Measurements from ENCODE around the gene CIRBP. TPM values are rescaled to one million over a fixed set of nuclear protein-coding genes. Genes with fewer than 3 reads are reported as not detected.

The CIRBP gene
- total and polyA plus RNA-seq, 2 of the 13 experiments (the other 11 are each of a cell fraction or from before 2014, with no cell fraction given) = 133 to 140 TPM

DNA sequence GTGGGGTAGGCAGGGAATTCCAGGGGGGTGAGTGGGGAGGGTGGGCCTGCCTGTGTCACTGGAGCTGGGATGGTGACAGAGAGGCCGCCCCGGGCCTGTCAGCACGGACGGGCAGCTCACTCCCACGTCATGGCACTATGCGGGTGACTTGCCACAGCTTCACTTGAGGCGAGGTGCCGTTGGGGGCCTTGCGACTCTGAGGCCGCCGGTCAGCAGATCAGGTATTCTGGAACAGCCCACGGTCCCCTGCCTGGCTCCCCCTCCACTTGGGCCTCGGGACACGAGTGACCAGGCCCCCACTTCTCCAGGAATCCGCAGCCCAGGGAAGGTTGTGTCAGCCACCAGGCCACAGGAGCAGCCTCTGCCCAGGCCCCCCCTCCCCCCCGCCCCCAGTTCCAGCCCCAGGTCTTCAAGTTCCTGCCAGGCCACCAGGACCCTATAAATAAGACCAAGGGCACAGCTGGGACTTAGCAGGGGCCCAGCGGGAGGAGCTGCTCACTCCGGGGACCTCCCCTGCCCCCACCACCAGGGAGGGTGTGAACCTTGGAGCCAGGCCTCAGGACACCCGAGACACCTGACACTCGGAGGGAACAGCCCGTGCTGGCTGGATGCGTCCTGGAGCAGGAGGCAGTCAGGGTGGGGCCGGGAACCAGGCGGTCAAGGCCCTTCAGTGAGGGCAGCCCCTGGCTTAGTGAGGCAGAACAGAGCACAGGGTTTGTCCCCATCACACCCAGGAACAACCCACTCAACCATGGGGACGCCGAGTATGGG is 23.5 kb upstream of the CIRBP start (continued):
- TF ChIP-seq DR1 (CRISPR knock-in tag; IDR thresholded peaks at IDR 0.05) (peak; percentile 32; the same call in 1 of the 2 replicates), ZNF772 (CRISPR knock-in tag; IDR thresholded peaks at IDR 0.05) (peak; percentile 3; the same call in 1 of the 2 replicates), ZNF672 (CRISPR knock-in tag; IDR thresholded peaks at IDR 0.05) (peak; percentile 87; the same call in 1 of the 2 replicates), ARID2 (CRISPR knock-in tag; IDR thresholded peaks at IDR 0.05; ENCODE audit: borderline replicate concordance) (0 out of 2 replicates have a peak, but pooled peaks have one; percentile 2), ETV6 (CRISPR knock-in tag; conservative IDR thresholded peaks at IDR 0.05) (no peak), DPF2 (CRISPR knock-in tag; IDR thresholded peaks at IDR 0.05; ENCODE audit: borderline replicate concordance, low read depth) (no peak), GZF1 (CRISPR knock-in tag; IDR thresholded peaks at IDR 0.05) (no peak), ZNF768 (CRISPR knock-in tag; IDR thresholded peaks at IDR 0.05) (peak; percentile 9; the same call in 1 of the 2 replicates), MTA1 (CRISPR knock-in tag; IDR thresholded peaks at IDR 0.05; ENCODE audit: borderline replicate concordance) (peak; percentile 50; the same call in 1 of the 2 replicates), GABPB1 (CRISPR knock-in tag; IDR thresholded peaks at IDR 0.05) (0 out of 2 replicates have a peak, but pooled peaks have one; percentile 19), HOXA3 (CRISPR knock-in tag; IDR thresholded peaks at IDR 0.05) (peak; percentile 28; the same call in 1 of the 2 replicates), KDM6A (CRISPR knock-in tag; IDR thresholded peaks at IDR 0.05; ENCODE audit: low read depth) (0 out of 2 replicates have a peak, but pooled peaks have one; percentile 43), RFX3 (CRISPR knock-in tag; IDR thresholded peaks at IDR 0.05) (no peak), ELF4 (CRISPR knock-in tag; IDR thresholded peaks at IDR 0.05; ENCODE audit: borderline replicate concordance) (no peak), RXRB (CRISPR knock-in tag; IDR thresholded peaks at IDR 0.05; ENCODE audit: borderline replicate concordance) (peak; percentile 87), HNF4G (IDR thresholded peaks at IDR 0.05; ENCODE audit: borderline replicate concordance, low read depth, low read length) (peak; percentile 54; the same call in 1 of the 2 replicates), HNF4G (CRISPR knock-in tag; IDR thresholded peaks at IDR 0.05; ENCODE audit: borderline replicate concordance, low read depth) (0 out of 2 replicates have a peak, but pooled peaks have one; percentile 6)
- TF ChIP-seq, protein P1, sequence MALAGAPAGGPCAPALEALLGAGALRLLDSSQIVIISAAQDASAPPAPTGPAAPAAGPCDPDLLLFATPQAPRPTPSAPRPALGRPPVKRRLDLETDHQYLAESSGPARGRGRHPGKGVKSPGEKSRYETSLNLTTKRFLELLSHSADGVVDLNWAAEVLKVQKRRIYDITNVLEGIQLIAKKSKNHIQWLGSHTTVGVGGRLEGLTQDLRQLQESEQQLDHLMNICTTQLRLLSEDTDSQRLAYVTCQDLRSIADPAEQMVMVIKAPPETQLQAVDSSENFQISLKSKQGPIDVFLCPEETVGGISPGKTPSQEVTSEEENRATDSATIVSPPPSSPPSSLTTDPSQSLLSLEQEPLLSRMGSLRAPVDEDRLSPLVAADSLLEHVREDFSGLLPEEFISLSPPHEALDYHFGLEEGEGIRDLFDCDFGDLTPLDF (CRISPR knock-in tag; IDR thresholded peaks at IDR 0.05) = no peak
- TF ChIP-seq, protein P2, sequence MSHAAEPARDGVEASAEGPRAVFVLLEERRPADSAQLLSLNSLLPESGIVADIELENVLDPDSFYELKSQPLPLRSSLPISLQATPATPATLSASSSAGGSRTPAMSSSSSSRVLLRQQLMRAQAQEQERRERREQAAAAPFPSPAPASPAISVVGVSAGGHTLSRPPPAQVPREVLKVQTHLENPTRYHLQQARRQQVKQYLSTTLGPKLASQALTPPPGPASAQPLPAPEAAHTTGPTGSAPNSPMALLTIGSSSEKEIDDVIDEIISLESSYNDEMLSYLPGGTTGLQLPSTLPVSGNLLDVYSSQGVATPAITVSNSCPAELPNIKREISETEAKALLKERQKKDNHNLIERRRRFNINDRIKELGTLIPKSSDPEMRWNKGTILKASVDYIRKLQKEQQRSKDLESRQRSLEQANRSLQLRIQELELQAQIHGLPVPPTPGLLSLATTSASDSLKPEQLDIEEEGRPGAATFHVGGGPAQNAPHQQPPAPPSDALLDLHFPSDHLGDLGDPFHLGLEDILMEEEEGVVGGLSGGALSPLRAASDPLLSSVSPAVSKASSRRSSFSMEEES (CRISPR knock-in tag; IDR thresholded peaks at IDR 0.05) = peak; percentile 64; the same call in 1 of the 2 replicates
- TF ChIP-seq, protein P3, sequence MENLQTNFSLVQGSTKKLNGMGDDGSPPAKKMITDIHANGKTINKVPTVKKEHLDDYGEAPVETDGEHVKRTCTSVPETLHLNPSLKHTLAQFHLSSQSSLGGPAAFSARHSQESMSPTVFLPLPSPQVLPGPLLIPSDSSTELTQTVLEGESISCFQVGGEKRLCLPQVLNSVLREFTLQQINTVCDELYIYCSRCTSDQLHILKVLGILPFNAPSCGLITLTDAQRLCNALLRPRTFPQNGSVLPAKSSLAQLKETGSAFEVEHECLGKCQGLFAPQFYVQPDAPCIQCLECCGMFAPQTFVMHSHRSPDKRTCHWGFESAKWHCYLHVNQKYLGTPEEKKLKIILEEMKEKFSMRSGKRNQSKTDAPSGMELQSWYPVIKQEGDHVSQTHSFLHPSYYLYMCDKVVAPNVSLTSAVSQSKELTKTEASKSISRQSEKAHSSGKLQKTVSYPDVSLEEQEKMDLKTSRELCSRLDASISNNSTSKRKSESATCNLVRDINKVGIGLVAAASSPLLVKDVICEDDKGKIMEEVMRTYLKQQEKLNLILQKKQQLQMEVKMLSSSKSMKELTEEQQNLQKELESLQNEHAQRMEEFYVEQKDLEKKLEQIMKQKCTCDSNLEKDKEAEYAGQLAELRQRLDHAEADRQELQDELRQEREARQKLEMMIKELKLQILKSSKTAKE (CRISPR knock-in tag; IDR thresholded peaks at IDR 0.05; ENCODE audit: borderline replicate concordance) = peak; percentile 74
- TF ChIP-seq, protein P4, sequence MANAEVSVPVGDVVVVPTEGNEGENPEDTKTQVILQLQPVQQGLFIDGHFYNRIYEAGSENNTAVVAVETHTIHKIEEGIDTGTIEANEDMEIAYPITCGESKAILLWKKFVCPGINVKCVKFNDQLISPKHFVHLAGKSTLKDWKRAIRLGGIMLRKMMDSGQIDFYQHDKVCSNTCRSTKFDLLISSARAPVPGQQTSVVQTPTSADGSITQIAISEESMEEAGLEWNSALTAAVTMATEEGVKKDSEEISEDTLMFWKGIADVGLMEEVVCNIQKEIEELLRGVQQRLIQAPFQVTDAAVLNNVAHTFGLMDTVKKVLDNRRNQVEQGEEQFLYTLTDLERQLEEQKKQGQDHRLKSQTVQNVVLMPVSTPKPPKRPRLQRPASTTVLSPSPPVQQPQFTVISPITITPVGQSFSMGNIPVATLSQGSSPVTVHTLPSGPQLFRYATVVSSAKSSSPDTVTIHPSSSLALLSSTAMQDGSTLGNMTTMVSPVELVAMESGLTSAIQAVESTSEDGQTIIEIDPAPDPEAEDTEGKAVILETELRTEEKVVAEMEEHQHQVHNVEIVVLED (CRISPR knock-in tag; IDR thresholded peaks at IDR 0.05; ENCODE audit: borderline replicate concordance) = 0 out of 2 replicates have a peak, but pooled peaks have one; percentile 9

Measured in HepG2 (cell line).